SKM-1 (cell line): Measurements from ENCODE around the gene NAPA.
A peak's percentile ranks its signal among the peaks of the same experiment; 100 is the strongest.
"Not testable (repeated sequence)": the region's sequence is repeated elsewhere in the genome, so short reads cannot be mapped to it uniquely, and the experiment has no call there.

ENCODE experiments used
- DNase-seq: peaks from one replicate; lab custom pipeline; 2025; ENCODE audit not compliant: unreplicated experiment; lab: John Stamatoyannopoulos, UW

NAPA gene

DNA sequence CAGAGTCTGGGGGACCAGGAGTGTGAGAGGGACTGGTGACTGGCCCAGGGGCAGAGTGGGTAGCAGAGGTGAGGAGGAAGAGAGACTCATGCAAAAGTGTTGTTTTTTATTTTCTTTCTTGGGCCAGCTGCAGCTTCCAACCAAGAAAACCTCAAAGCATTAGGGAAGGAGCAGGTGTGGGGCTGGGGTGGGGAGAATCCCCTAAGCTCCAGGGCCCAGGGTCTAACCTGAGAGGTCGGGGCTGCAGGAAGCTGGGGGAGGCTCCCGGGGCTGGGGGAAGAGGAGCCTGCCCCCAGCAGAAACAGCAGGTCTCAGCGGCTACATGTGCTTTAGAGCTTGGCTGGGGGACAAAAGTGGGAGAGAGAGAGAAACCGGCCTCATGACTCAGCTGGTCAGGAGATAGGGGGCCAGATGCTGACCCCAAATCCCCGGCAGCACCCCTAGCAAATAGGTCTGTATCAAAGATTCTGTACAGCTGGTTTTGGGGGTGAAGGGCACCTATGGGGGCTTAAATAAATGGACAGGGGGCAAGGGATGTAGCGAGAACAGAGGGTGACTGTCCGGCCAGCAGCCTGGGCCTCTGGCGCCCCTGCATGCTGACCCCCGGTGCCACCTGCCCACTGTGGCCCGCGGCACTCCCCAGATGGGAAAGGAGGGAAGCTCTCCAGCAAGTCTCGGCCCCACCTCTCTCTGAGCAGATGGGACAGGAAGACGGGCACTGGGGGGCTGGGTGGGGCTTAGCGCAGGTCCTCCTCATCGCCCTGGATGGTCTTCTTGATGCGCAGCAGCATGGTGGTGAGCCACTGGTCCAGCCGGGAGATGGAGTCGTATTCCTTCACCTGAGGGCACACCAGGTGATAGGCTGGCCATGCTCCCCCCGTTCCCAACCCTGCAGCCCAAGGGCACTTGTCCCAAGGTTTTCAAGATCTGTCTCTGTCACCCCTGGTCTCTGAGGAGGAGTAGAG, 27.0 kb downstream of the NAPA start:
- no peak for DNase-seq

DNA sequence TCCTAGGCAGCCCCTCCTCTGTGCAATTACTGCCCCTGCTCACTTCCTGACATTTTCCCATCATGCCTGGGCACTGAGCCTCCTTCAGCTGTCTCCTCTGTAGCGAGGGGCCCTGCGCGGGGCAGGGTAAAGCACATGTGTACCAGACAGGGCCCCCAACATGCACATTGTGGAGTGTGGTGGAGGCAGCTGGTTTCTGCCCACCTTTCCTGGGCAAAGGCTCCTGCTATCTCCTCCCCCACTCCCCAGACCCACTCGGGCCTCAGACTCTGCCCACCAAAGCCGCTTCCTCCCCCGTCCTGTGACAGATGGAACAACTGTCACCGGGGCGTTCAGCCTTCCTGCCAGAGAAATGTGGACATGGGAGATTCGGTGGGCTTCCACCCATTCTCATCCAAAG, 28.0 kb downstream of the NAPA start:
- DNase-seq = no peak

DNA sequence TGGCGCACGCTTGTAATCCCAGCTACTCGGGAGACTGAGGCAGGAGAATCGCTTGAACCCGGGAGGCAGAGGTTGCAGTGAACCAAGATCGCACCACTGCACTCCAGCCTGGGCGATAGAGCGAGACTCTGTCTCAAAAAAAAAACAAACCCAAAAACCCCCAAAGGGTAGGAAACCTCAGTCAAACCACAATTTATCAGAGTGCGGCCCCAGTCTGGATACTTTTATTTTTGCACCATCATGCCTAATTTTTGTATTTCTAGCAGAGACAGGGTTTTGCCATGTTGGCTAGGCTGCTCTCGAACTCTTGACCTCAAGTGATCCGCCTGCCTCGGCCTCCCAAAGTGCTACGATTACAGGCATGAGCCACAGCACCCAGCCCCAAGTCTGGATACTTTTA, 28.6 kb downstream of the NAPA start:
- DNase-seq = not testable (repeated sequence)

DNA sequence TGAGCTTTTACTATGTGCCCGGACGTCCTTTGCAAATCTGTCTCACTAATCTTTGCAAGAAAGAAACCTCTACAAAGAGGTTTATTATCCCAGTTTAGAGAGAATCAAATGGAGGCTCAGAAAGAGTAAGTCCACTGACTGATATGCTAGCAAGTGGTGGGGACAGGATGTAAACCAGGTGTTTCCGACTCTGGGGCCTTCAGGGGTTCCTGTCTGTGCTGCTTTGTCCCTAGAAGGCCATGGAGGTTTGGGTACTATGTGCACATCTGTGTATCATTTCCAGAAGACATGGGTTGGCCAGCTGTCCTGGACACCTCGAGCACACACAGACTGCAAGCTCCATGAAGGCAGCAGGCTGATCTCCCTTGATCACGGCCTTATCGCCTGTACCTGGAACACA, 29.7 kb downstream of the NAPA start:
- DNase-seq = no peak

DNA sequence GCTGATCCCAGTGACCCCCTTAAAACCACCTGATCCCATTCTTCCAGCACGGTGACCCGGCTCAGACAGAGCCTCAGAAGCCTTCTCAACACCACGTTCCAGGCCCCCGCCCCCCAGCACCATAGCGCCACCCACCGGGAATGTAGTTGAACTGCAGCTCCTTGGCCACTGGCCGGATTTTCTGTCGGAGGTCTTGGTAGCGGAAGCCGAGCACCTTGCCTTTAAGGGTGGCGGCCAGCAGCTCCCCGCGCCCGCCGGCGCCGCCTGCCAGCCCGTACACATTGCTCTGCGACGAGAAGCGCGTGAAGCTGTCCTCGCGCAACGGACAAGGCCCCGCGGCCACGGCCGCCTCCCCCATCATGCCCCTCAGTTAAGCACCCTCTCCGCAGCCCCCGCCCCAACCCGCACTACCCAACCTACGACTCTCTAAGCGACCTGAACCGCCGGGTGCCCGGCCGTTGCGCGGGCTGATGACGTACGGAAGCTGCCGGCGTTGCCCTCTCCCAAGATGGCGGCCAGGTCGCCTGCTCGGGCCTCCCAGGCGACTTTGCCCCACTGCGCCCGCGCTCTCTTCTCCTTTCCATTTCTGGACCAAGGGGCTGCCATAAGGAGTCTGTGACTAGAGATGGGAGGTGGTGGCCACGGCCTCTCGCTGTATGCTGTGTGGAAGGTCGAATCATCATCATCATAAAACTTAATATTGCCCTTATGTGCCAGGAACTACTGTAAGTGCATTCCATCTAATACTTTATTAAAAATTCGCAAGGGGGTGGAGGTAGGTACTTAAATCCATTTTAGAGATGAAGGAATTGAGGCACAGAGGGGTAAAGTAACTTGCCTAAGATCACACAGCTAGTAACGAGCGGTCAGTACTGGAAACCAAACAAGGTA, 30.8 kb downstream of the NAPA start, which contains the start of gene KPTN:
Gene KPTN (minus strand): TSS at position 420 of the 891 bp plus-strand sequence. CDS start 59 bp downstream, at position 361.
- DNase-seq = peak; percentile 38

DNA sequence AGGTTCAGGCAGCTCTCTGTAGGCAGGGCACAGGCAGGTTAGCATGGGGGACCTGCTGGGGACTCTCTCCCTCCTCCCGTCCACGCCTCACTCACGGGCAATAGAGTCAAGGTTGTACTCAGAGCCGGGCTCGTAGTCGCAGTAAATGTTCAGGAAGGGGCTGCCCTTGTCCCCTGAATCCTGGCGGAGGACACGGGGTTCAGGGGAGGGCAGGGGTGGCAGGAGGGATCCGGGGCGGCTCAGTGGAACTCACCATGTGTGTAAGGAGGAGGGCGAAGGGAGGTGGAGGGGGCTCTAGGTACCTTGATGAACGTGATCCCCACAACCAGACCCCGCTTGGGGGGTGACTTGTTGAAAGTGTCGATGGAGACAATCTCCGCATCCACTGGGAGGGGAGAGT, 31.7 kb downstream of the NAPA start:
- DNase-seq = no peak

DNA sequence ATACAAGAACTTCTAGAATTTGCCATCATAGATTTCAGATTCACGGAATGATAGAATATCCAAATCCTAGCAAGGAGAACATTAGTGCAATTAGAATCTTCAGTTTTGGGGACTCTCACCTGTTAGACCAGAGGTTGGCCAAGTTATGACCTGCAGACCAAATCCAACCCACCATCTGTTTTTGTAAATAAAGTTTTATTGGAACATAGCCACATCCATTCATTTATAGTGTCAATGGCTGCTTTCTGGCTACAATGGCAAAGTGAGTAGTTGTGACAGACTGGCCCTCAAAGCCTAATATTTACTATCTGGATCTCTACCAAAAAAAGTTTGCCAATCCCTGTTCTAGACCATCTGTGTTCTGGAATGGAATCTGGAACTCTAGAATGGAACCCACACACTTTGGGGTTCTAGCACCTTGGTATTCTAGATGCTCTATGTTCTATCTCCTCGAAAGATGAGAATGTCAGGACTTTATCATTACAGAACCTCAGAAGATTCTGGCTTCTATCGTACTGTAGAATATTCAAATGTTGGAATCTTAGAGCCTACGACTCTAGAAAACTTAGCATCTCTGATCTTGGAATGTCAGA, 33.3 kb downstream of the NAPA start:
- DNase-seq = no peak

DNA sequence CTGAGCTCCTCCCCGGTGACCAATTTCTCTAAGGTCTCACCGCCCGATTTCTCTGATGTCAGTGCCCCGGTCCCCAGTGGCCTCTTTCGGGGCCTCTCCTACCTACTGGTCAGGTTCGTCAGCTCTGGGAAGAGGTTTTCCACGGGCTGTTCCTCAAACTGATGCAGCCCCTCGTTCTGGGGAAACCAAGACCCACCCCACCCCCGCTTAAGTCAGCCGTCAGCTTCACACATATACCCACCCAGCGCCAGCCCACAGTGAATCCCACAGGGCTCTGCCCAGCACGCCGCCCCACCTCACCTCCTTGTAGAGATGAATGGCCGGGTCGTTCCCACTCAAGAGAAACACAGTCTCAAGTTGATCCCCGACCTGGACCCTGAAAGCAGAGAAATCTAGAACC, 34.2 kb downstream of the NAPA start:
- no peak for DNase-seq

DNA sequence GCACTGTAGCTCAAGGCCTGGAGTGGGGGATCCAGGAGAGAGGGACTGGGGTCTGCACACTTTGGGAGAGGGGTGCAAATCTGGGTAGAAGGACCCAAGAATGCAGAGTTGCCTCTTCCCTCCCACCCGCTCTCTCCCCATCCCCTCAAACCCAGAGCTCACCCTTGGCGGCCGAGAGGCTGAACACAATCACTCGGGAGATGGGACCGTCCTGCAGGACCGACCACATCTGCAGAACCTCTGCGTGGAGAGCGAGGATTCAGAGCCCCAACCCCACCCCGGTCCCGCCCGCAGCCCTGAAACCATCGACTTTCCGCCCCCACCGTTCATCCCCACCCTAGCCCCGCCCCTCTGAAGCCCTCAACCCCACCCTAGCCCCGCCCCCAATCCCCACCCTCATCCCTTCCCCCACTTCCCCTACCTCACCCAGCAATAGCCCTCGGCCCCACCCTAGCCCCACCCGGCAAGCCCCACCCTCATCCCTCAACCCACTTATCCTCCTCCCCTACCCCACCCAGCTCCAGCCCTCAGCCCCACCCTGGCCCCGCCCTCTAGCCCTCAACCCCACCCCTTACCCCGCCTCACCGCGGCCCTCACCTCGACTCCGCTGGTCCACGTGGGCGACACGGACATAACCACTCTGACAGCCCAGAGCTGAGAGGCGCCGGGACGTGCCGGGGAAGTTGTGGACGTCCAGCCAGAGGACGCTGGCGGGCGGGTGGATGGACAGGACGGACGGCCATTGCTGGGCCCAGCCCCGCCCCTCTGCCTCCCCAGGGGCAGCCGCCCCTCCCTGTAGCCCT, 35.0 kb downstream of the NAPA start:
- DNase-seq = no peak

DNA sequence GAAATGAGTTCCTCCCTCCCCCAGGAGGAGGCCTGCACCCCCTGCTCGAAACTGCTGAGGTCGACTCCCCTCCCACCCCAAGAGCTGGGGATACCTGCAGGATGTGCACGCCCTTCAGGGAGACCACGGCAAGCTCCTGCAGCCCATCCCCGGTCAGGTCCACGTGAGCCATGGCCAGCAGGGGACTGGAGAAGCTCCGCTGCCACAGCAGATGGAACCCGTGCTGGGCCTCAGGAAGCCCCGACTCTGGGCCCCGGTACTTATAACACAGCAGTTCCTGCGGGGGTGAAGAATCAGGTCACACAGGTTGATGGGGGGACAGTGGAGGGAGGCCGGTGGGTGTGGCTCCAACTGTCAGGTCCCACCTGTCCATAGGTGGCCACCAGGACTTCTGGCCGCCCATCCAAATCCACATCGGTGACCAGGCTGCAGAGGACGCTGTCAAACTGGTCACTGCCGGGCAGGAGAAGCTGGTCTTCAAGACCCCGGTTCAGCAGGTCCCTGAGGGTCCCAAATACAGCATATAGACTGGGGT, 38.4 kb downstream of the NAPA start:
- no peak for DNase-seq

DNA sequence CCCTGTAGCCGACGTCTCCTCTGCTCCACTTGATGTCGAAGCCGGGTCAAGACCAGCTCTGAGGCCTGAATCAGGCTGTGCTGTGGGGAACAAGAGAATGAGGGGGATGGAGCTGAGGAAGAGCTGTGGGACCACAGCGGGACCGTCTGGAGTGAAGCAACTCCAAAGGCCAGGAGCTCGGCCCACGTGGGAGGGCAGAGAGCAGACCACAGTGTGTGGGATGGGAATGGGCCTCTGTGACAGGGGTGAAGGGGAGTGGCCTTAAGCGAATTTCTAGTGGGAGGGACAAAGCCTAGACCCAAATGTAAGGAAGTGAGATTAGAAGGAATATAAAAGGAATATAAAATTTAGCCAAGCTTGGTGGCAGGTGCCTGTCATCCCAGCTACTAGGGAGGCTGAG, 39.4 kb downstream of the NAPA start:
- DNase-seq = no peak

DNA sequence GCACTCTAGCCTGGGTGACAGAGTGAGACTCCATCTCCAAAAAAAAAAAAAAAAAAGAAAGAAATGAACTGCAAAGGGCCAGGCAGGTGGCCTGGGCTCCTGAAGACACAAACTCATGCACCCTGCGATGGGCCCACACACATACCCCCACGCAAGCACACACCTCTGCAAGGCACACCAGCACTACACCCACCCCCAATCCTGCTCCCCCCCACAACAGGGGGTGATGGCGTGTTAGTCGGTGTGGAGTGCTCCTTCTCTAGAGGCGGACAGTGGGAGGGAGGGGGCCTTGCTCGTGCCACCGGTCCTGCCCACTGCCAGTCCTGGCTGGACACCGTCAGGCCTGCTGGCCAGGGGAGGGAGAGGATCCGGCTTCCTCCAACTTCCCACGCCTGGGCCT, 41.5 kb downstream of the NAPA start:
- DNase-seq = no peak

DNA sequence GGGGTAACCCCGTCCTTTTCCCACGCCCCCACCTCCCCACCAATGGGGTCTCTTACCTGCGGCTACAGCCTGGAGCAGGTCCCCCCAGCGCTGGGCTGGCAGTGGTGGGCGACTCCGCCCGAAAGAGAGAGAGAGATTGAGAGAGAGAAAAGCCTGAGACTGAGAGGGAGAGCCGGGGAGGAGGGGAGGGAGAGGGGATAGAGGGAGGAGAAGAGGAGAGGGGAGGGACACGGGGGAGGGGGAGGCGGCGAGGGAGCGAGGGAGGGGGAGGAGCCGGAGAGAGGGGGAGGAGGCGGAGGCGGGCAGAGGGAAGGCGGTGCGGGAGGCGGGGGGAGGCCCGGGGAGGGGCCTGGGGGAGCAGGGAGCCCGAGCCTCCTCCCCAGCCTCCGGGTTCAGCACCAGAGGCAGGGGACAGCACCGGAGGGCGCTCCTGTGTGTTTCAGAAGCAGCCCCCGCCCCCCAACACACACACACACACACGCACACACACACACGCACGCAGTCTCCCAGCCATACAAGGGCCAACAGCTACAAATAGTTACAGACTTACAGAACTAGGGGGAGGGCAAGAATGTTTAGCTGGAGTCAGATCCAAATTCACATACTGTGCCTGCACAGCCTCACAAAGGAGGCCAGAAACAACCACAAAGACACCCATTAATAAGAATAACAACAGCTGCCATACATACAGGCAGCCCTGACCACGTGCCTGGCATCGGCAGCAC, 43.0 kb downstream of the NAPA start, which contains the start of gene SLC8A2:
Gene SLC8A2 (minus strand): TSS at position 161 of the 725 bp plus-strand sequence. CDS start 5,490 bp downstream, outside the sequence.
- DNase-seq = no peak

DNA sequence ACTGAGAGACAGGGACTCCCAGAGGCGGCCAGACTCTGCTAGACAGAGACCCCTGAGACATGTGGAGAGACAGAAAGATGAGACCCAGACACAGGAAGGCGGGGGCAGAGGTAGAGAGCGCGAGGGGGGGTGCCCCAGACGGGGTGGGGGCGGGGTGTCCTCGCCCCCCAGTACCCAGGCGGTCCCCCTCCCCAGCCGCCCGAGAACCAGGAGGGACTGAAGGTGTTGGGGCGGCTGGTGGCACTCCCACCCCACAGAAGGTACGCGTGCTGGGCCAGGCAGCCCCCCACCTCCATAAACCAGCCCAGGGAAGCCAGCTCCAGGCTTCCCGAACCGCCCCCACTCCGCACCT, 43.5 kb downstream of the NAPA start:
- DNase-seq = no peak

DNA sequence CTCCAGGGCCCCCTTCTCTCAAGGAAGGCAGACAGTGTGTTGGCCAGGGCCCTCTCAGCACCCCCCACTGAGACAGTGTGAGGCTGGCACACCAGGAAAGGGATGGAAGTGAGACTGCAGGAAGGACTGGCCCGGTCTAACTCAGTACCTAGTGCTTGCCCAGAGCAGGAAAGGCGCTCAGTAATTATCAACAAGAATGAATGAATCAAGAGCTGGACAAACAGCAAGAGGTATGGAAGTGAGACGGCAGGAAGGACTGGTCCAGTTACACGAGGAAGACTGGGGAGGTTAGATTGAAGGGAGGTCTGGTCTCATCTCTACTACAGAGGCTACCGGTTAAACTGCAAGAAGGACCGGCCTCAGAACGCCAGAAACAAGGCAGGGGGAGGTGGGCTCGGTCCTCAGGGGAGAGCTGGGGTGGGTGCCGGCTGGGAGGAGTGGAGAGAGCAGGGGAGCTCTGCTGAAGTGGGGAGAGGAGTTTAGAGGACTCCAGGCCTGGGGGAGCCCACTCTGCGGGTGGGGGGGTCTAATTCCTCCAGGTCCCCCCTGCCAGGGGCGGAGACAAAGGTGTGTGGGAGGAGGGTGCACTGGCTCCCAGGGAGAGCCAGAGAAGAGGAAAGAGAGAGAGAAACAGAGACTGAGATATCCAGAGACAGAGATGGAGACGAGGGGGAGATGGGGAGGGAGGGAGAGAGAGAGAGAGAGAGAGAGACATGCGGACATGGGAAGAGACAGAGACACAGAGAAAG, 44.2 kb downstream of the NAPA start:
- DNase-seq = no peak

DNA sequence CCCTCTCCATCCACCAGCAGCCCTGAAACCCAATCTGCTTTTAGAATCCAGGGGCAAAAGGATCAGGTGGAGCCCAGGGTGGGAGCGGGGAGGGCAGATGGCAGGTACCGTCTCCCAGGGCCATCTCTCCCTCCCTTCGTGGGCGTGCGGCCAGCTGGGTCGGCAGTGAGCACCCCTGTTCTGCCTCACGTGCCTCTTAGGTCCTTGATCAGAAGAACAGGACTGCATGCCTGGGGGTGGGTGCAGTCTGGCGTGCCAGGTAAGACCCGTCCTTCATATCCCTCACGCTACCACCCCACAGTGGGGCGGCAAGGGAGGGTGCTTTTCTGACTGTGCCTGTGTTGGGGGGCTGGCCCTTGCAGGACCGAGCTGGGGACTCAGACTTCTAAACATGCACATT, 45.1 kb downstream of the NAPA start:
- no peak for DNase-seq

DNA sequence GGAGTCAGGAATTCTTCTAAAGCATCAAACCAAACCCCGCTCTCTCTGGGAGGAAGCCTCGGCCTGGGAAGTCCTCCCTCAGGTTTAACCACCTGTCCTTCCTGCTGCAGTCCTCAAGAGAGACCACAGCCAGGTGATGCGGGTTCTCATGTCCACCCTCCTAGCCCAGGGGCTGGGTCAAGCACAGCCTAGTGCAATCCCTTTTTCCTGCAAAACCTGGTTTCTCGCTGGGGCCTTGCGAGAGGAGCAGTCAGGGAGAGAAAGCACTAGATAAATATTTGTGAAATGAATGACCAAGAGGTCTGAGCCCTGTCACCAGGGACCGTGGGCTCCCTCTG, 45.5 kb downstream of the NAPA start:
- DNase-seq = no peak

DNA sequence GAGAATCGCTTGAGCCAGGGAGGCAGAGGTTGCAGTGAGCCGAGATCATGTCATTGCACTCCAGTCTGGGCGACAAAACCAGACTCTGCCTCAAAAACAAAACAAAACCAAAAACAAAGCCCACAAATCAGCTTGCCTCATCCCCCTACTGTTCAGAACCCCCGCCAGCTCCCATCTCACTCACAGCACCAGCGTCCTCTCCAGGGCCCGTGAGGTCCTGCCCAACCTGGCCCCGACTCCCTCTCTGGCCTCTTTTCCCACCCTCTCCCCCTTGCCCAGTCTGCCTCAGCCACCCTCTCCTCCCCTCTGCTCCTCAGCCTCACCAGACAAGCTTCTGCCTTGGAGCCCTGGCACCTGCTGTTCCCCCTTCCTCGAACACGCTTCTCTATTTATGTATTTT, 46.9 kb downstream of the NAPA start:
- DNase-seq = no peak

DNA sequence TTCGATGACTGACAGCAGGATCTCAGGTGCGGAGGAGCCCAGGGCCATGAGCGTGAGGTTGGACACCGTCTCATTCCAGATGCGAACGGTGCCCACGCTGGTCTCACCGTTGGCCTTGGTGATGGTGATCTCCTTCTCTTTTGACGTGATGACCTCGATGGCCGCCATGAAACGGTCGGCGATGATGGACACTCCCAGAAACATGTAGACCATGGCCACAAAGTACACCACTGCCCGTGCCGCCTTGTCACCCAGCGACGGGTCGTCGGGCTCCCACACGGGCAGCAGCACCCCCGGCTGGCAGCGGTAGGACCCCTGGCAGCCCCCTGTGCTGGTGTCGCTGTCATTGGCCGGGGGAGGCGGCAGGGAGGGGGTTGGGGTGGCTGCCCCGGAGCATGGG, 48.9 kb downstream of the NAPA start:
- no peak for DNase-seq
